Activated CD8-positive, alpha-beta memory T cell treated with anti-CD3 and anti-CD28 coated beads, Interleukin-2, amount 50 U/mL, for 1 hour (primary cell): ENCODE results near the gene CCDC15.
"Not testable (repeated sequence)": the region's sequence is repeated elsewhere in the genome, so short reads cannot be mapped to it uniquely, and the experiment has no call there.

Experiments
- DNase-seq: peaks from one replicate; pipeline ENCODE4 v3.0.0-alpha.2; 2020; ENCODE audit errors: extremely low read depth

CCDC15 gene

GRCh38 chr11:124988063-124988462 is 34.1 kb downstream of the CCDC15 start:
- no peak for DNase-seq

- no peak for DNase-seq
Observed at GRCh38 chr11:125001079-125001778, 47.2 kb downstream of the CCDC15 start.

GRCh38 chr11:125001849-125002248 is 47.8 kb downstream of the CCDC15 start:
- DNase-seq, result no peak

- no peak for DNase-seq
Observed at GRCh38 chr11:125005491-125005890, 51.5 kb downstream of the CCDC15 start.

- no peak for DNase-seq
Observed at GRCh38 chr11:125016413-125016812, 62.4 kb downstream of the CCDC15 start.

- DNase-seq, result no peak
Observed at GRCh38 chr11:125020342-125020741, 66.3 kb downstream of the CCDC15 start.

GRCh38 chr11:125022551-125022950 is 68.5 kb downstream of the CCDC15 start:
- DNase-seq, result no peak

GRCh38 chr11:125025968-125026367 is 72.0 kb downstream of the CCDC15 start:
- DNase-seq, result no peak

GRCh38 chr11:125029431-125029830 is 75.4 kb downstream of the CCDC15 start:
- DNase-seq, result not testable (repeated sequence)

- DNase-seq, result no peak
Observed at GRCh38 chr11:125036933-125037332, 82.9 kb downstream of the CCDC15 start.

GRCh38 chr11:125049164-125049792 is 95.3 kb downstream of the CCDC15 start:
- no peak for DNase-seq

- no peak for DNase-seq
Observed at GRCh38 chr11:125052047-125052446, 98.0 kb downstream of the CCDC15 start.

GRCh38 chr11:125053167-125053566 is 99.2 kb downstream of the CCDC15 start:
- DNase-seq, result no peak

- no peak for DNase-seq
Observed at GRCh38 chr11:125055107-125055715, 101.2 kb downstream of the CCDC15 start.

GRCh38 chr11:125056111-125056510 is 102.1 kb downstream of the CCDC15 start:
- DNase-seq, result not testable (repeated sequence)

GRCh38 chr11:125056931-125057692 is 103.1 kb downstream of the CCDC15 start:
- no peak for DNase-seq

GRCh38 chr11:125057693-125058016 is 103.7 kb downstream of the CCDC15 start:
- DNase-seq, result no peak

GRCh38 chr11:125061281-125061680 is 107.3 kb downstream of the CCDC15 start:
- no peak for DNase-seq

- no peak for DNase-seq
Observed at GRCh38 chr11:125062218-125062930, 108.4 kb downstream of the CCDC15 start.

GRCh38 chr11:125062931-125063428 is 109.0 kb downstream of the CCDC15 start, which contains the start of gene SLC37A2:
TSS of gene SLC37A2 (plus strand) at chr11:125063305. CDS start at chr11:125063368, 63 bp downstream.
- DNase-seq, result no peak

- no peak for DNase-seq
Observed at GRCh38 chr11:125063429-125064043, 109.5 kb downstream of the CCDC15 start.
